GM18508 (cell line): ENCODE results near the gene PPP2CA.
"Not testable (repeated sequence)": the region's sequence is repeated elsewhere in the genome, so short reads cannot be mapped to it uniquely, and the experiment has no call there.

ENCODE experiments used
- ATAC-seq: cut with Tn5 transposase; IDR thresholded peaks from one replicate; pipeline ENCODE4 v1.9.1; 2021; ENCODE audit warnings: moderate number of reproducible peaks; ENCODE audit not compliant: insufficient read depth, unreplicated experiment

Gene PPP2CA

DNA sequence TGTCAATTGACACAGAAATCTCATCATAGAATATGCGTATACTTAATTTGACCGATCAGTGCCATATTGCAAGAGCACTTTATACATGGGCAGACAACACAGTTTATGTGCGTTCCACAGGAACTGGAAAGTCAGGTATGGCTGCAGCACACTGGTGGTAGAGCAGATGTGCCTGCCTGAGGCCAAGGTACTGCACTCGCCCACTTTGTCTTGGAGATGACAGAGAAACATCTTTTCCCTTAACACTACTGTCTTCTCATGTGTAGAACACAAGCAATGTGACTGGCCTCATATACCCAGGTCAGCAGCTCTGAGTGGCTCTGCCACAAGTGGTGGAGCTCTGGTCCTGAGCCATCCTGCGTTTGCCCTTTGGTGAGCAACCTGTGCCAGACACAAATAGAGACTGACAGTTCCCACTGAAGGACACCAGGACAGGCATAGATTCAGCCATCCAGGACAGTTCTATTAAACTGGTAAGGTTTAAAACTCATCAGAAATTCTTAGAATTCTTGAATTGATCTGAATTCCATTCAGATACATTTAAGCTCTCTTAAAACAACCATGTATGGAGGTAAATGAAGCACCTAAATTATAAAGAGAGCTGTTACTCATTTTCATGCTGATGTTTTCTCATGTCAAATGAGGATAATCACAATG is 21.0 kb upstream of the PPP2CA start:
- ATAC-seq: no peak

DNA sequence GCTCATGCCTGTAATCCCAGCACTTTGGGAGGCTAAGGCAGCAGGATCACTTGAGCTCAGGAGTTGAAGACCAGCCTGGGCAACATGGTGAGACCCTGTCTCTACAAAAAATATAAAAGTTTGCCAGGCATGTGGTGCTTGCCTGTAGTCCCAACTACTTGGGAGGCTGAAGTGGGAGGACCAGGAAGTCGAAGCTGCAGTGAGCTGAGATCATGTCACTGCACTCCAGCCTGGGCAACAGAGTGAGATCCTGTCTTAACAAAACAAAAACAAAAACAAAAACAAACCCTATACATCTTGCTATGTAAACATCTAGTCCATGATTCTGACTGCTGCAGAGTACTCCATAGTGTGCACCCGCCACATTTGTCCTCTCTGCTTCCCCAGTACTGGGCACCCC is 19.8 kb upstream of the PPP2CA start:
- no peak for ATAC-seq

DNA sequence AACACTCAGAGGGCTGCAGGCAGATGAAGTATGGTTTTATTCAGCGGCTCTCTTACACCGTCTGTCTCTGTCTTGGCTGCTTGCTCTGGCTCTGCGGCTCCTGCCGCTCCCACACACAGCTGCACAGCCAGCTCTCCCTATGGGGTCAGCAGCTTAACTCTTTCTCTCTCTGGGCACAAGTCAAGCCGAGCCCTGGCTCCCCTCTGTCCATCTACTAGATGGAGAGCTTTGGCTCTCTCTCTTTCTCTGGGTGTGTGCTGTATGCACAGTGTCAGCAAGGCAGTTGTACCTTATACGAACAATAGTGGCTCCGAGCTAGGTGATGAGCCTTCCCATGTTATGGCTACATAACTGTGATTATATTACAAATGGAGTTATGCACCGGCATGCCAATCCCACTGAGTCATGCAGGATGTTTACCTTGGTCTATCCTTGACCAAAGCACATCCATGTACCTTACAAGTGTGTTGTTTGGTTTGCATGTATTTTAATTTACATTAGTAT is 19.3 kb upstream of the PPP2CA start:
- ATAC-seq: no peak

- ATAC-seq: no peak
Measured at GRCh38 chr5:134242146-134242545, 16.3 kb upstream of the PPP2CA start.

- ATAC-seq: no peak
Measured at GRCh38 chr5:134240421-134240962, 14.6 kb upstream of the PPP2CA start.

DNA sequence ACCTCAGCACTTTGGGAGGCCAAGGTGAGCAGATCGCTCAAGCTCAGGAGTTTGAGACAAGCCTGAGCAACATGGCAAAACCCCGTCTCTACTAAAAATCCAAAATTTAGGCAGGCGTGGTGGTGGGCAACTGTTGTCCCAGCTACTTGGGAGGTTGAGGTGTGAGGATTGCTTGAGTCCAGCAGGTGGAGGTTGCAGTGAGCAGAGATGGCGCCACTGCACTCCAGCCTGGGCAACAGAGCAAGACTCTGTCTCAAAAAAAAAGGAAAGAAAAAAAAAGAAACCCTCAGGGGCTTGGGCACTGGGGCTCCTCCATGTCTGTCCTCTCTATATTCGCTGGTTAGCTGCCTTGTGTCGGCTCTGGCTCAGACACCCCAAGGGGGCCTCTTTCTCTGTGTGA is 10.9 kb upstream of the PPP2CA start:
- ATAC-seq: no peak

DNA sequence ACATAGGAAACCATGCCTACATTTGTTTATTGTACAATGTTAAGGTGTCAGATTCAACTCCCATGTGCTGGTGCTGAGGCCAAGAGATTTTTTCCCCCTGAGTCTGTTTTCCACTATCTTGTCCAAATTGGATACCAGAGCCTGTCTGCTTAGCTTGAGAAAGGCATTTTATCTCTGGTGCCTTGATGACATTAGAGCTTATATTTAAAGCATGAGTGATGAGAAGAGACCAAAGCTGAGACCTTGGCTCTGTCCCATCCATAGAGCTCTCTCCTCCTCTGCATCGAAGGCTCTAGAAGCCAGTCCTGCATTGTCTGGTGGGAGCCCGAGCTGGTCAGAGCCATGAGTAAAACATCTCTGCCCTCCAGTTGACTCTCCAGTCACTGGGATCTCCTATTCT is 10.4 kb upstream of the PPP2CA start:
- no peak for ATAC-seq

DNA sequence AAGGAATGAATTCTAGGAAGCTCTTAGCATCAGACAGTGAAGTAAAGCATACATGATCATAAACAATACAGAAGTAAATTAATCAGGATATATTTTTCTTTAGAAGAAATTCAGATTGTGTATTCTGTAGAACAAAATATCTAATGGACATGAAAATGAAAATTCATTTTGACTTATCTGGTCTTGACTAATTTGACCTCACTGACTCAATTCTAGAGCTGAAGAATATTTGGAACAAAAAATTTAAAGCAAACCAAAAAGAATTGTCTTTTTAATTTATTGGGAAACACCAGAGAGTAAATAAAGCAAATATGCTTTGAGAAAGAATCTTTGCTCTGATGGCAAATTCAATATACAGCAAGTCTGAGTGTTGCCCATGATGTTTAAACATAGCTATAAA is 2.8 kb upstream of the PPP2CA start:
- no peak for ATAC-seq

GRCh38 chr5:134227776-134228175 is 1.9 kb upstream of the PPP2CA start:
- ATAC-seq: no peak

DNA sequence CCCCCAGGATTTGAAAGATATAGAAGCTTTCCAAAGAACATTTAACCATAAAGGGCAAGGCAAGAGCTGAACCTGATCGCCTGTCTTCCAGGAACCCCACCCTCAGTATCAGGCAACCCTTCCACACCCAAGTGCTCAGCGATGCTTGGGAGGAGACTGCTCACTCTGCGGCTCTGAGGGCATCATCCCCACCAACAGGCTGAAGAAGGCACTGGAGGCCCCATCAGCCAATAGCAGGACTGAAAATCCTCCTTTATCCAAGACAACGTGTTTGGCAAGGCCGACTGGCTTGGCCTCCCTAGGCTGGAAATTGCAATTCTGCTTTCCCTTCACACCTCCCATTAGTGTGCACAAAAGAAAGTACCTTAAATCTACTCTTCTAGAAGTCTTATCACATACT is 1.4 kb upstream of the PPP2CA start:
- no peak for ATAC-seq

- peak; percentile 6 for ATAC-seq
Measured at GRCh38 chr5:134226441-134227192, 744 bp upstream of the PPP2CA start.

DNA sequence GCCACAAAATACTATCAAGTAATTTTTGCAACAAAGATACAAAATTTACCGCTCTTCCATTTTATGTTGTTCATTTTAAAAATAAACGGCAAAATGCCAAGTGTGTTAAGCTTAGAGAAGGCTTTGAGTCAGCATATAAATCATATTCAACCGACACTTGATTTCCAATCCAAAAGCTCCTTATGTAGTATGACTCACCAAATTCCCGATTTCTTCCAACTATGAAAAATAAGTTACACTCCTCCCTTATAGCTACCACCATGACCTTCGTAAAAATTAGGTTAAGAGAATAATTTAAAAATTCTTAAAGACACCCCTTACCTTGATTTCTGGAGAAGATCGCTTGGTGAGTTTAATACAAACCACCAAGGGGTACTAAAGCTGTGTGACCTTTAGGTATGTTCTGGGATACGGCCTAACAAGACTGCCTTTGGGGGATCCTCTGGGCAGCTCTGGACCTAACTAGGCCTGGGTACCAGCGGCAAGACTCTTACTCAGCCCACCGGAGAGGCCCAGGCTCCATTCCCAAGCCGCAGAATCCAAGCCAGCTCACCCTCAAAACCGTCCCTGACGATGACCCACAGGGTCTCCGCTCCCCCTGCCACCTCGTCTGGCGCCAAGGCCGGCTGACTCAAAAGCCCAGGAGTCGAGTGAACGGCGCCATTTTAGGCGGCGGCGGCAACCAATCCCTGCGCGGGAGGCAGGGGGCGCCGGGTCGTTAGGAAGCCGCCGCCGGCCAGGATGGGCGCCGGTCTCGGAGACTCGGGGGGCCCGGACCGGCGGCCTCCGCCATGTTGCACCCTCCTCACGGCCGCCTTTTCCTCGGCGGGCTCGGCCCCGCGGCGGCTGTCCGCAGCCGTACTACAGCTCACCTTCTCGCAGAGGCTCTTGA is 739 bp downstream of the PPP2CA start:
- peak; percentile 7 for ATAC-seq

DNA sequence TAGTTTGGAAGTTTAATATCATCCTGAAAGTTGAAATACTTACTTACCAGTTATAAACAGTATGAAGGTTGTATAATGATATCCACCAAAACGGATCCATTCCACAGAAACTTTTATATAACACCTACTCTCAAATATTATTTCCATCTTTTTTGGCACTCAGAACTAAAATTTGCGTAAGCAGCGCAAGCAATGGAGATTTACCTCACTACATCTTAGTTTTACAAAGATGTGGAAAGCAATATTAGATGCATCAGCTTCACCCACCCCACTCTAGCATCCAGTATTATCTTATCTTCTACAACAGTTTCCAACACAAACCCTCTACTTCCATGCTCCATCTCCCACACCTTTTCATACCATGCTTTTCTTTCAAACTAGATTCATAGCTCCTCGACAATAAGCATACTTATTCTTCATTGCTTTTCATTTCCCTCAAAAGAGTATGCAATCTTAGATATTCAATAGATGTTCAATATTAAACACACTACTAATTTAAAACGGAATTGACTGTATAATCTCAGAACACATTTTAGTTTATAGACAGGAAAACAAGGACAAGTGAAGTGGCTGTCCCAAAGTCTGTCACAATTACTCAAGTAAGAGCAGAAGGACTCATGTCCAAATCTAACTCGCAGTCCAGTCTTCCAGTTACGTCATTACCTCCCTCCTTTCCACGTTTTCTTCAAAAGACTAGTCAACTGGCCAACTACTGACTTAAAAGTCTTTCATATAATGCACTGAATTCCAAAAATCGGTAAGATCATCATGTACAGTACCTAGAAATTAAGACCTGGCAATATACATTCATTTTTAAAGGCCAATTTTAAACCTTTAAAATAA is 2.2 kb downstream of the PPP2CA start:
- no peak for ATAC-seq

DNA sequence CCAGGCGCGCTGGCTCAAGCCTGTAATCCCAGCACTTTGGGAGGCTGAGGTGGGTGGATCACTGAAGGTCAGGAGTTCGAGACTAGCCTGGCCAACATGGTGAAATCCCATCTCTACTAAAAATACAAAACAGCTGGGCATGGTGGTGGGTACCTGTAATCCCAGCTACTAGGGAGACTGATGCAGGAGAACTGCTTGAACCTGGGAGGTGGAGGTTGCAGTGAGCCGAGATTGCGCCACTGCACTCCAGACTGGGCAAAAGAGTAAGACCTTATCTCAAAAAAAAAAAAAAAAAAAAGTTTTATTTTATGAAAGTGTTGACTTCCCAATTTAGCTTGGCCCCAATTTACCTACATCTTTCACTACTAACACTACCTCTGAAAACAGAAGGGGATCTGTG is 4.2 kb downstream of the PPP2CA start:
- ATAC-seq: not testable (repeated sequence)

GRCh38 chr5:134215757-134216156 is 10.1 kb downstream of the PPP2CA start:
- no peak for ATAC-seq

DNA sequence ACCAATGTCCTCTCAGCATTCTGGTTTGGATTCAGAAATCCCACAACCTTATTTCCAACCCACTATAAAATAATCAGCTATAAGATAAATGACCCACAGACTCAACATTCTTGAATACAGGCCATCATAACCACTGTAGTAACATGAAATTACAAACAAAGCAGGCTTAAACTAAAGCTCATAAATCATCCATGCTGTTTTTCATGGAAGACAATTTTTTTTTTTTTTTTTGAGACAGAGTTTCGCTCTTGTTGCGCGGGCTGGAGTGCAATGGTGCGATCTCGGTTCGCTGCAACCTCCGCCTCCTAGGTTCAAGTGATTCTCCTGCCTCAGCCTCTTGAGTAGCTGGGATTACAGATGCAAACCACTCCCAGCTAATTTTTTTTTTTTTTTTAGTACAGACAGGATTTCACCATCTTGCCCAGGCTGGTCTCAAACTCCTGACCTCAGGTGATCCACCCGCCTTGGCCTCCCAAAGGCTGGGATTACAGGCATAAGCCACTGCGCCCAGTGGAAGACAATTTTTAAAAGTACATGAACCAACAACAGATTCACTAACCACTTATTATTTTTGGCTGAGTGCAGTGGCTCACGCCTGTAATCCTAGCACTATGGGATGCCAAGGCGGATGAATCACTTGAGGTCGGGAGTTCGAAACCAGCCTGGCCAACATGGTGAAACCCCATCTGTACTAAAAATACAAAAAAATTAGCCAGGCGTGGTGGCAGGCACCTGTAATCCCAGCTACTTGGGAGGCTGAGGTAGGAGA is 14.4 kb downstream of the PPP2CA start:
- ATAC-seq: not testable (repeated sequence)

GRCh38 chr5:134209477-134210245 is 16.2 kb downstream of the PPP2CA start:
- ATAC-seq: no peak

- no peak for ATAC-seq
Measured at GRCh38 chr5:134207696-134208095, 18.2 kb downstream of the PPP2CA start.
